Measurements from ENCODE around the gene CCDC102B. TPM values are rescaled to one million over a fixed set of nuclear protein-coding genes. Genes with fewer than 3 reads are reported as not detected.
A peak's percentile ranks its signal among the peaks of the same experiment; 100 is the strongest.
"Not testable (repeated sequence)": the region's sequence is repeated elsewhere in the genome, so short reads cannot be mapped to it uniquely, and the experiment has no call there.

Gene CCDC102B
- total RNA-seq, 1 experiment from 2014 or later, result 1.3 TPM

DNA sequence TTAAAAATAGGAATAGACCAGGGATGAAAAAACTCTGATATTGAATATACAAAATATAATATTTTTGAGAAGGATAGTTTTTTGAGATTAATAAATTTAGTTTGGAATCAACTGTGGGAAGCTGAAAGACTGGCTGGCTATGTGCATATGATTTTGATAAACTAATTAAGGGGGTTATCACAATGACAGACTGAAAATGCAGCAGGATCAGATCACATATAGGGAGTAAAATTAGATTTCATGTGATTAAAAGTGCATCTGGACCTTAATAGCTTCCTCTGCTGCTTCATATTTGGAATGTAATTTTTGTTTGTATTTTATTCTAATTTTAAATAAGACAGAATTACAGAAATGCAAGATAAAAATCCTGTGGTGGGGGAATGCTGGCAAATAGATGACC, 111.7 kb downstream of the CCDC102B start:
- DNase-seq (ENCODE audit: low spot score), result no peak

DNA sequence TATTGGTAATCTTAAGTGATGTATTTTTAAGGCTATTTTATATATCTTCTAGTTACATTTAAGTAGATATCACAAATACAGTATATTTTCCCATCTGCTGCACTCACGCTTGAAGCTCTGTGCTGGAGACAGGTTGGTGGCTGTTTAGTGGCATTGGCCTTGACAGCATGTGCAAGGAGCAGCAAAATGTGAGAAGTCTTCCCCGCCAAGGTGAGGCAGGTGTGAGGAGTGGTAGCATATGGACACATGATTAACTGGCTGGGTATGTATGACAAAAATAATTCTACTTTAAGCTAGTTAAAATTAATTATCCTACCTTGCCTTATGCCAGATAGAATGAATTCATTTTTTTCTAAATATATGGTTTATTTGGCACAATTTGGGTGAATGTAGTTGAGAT, 117.2 kb downstream of the CCDC102B start:
- DNase-seq (ENCODE audit: low spot score), result no peak

DNA sequence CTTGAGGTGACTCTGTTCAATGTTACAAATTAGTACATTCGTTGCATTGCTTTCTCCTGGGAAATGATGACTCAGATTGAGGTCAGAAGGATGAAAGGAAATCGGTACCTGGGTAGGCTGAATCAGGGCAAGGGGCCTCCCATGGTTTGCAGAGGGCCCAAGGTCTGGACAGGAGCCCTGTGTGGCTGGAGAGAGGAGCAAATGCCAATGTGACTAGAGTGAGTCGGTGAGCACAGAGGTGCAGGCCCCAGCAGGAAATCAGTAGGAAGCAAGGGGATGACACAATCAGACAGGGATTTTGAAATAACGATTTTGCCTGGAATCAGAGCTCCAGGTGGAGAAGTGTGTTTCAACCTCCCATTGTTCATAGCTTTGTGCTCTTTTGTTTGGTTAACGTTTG, 118.9 kb downstream of the CCDC102B start:
- peak; percentile 43 for DNase-seq (ENCODE audit: low spot score)

DNA sequence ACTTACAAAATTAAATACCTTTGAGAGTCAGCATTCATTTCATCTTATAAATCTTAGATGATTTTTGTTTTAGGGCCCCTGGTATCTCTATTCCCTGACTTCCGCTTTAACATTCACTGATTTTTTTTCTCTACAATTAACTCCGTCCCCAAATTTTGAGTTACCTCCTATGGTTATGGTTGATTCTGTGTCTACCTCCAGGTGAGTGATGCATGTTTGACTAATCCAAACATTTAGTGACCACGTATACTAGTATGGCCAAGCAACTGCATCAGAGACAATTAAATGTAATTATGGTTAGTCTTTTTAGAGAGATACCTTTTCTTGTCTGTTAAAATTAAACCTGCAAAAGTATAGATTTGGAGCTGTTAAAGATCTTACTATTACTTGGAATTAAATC, 120.3 kb downstream of the CCDC102B start:
- no peak for DNase-seq (ENCODE audit: low spot score)

DNA sequence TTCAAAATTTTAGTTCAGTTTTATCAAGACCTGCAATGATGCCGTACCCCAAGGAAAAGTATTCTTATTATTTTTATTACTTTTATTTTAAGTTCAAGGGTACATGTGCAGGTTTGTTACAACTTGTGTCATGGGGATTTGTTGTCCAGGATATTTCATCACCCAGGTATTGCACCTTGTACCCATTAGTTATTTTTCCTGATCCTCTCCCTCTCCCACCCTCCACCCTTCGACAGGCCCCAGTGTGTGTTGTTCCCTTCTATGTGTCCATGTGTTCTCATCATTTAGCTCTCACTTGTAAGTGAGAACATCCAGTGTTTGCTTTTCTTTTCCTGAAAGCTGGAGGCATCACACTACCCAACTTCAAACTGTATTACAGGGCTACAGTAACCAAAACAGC, 122.0 kb downstream of the CCDC102B start:
- no peak for DNase-seq (ENCODE audit: low spot score)

DNA sequence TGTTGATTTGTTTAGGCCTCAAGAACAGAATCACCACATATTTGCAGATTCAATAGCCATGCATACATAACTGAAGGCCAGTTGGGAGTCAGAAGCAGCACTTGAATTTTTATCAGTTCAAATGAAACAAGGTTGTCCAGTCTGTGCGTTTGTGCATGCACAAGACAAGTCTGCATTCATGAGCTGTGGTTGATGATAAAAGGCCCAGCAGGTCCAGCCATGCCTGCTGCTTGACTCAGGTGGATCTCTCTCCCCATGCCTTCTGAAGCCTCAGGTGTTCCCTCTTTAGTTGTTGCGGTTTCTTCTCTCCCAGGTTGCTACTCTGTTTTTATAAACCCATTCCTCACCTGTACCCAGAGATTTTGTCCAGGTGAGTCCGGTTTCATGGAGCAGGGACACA, 124.5 kb downstream of the CCDC102B start:
- DNase-seq (ENCODE audit: low spot score), result no peak

DNA sequence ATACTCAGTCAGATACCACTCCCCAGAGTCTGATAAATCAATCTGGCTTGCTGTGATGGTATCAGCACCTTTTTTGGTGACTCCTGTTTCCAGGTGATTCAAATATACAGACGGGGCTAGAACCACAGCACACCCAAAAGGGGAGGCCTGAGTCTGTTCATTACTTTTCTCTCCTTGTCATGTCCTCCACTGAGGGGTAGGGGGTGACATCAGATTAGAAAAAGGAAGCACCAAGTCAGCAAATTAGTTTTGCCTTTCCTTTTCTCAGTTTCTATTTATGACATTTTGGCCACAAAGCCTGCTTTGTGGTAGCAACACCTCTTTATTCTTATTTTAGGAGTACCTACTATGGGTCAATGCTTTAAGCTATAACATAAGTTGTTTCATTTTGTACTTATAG, 127.4 kb downstream of the CCDC102B start:
- no peak for DNase-seq (ENCODE audit: low spot score)

DNA sequence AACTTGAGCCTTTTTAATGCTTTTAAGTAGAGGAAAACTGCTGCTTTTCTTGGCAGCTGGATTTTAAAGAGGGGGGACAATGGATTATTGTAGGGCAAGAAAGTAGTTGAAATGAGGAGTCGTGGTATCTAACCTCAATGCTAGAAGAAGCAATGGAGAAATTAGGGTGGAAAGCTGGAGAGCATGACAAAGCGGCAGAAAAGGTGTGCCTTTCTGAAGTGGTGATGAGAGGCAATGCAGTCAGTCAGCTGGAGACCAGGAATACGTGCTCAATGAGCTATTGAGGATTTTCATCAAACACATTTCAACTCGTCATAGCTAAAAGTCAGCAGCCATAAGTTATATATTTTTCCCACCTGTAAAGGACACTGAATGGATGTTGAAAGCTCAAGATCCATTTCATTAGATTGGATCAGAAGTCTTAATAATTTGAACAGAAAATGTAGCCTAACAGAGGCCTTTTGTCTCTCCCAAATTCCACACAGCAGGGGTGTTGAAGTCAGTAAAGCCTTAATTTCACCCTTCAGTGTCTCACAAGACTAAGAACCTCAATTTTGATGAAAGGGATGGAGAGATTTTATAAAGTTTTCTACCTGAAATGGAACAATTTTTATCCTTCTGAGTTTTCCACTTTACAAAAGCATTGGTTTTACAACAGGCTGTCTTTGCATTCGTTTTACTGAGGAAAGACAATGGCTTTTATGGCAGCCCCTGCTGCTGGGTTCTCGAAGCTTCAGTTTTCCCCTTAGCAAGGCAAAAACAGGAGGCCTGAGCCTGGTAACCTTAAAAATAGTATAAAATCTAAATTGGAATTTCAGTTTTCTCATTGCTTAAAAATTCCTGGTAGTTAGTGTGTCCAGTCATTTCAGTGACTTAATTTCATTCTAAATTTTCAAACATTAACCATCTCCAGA, 131.1 kb downstream of the CCDC102B start:
- no peak for DNase-seq (ENCODE audit: low spot score)

DNA sequence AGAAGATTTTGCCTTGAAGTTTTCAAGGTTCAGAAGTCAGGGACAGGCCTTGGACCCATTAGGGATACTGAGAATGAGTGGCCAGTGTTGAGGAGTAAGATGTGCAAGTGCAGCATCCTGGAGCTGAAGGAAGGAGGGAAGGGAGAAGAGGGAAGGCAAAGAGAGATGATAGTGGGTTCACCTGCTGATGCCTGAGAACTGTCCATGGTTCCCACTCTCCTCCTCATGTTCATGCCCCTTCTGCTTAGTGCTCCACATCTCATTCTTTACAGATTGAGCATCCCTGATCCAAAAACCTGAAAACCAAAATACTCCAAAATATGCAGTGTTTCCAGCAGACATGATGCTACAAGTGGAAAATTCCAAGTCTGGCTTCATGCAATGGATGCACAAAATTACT, 137.8 kb downstream of the CCDC102B start:
- no peak for DNase-seq (ENCODE audit: low spot score)

DNA sequence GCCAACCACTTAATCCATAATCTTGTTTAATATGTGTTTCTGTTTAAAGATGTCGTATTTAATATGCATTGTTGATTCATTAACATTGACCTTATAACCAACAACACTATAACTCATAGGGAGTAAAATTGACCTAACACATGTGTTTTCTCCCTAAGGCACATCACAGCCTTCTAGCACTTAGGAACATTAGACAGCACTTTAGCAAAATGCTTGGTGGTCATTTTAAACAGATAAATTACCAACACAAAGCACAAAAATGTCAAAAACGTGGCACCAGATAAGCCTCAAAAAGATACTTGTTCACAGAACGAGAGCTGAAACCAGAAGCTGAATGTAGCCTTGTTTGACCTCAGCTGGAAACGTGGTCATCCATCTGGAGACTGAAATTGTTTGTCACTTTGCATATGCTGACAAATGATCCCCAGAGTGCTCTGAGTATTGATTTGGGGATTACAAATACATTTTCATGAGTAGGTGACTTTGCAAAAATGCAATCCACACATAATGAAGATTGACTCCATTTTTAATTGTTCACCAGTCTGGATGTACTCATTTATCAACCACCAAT, 139.2 kb downstream of the CCDC102B start:
- no peak for DNase-seq (ENCODE audit: low spot score)

DNA sequence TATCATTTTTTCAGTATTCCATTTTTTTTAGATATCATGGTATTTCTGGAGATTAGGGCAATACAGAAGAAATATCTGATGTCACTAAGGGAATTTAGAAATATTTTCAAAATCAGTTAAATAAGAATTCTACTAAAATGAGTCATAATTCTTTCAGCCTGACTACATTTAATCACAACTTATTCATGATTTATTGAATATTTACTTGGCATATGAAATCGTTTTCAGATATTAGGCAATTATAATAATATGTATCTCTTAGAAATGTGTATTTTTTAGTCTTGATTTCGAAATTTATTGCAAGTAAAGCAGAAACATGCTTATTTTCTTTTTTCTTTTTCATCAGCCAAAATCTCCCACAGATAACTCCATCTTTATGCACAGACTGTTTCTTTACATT, 142.2 kb downstream of the CCDC102B start:
- no peak for DNase-seq (ENCODE audit: low spot score)

DNA sequence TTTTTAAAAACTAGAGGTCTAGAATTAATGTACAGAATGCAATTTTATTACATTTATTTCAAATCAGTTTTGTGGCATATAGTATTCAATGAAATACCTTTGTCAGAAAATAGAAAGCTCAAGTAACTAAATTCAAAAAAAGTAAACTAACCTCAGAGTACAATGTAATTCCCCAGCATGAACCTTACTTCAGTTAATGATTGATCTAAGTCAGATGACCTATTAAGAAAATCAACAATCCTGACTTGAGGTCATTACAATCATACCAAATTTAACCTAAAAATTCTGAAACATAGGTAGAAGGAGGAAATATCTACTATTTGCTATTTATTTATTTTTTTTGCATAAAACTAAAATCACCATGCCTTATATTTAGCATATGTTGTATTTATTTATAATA, 142.9 kb downstream of the CCDC102B start:
- no peak for DNase-seq (ENCODE audit: low spot score)

DNA sequence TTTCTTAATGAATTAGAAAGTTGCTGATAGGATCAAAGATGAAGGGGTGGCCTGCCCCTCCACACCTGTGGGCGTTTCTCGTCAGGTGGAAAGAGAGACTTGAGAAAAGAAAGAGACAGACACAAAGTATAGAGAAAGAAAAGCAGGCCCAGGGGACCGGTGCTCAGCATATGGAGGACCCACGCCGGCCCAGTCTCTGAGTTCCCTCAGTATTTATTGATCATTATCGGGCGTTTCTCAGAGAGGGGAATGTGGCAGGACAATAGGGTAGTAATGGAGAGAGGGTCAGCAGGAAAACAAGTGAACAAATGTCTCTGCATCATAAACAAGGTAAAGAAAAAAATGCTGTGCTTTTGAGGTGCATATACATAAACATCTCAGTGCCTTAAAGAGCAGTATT, 144.3 kb downstream of the CCDC102B start:
- no peak for DNase-seq (ENCODE audit: low spot score)

DNA sequence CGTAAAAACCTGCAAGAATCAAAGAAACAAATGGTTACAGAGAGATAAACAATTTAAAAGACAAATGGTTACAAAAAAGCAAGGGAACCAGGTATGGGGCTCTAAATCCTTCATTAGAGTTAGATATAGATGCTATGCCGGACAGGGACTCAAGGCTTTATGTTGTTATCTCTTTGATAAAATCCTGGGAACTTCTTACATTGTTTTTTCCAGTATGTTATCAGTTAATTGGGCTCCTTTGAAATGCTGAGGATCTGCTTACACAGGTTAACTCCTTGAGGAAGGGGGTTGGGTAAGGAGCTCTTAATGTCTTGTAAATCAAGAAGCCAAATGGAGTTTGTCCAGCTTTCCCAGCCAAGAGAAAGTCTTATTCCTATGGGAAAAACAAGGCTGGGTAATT, 146.0 kb downstream of the CCDC102B start:
- DNase-seq (ENCODE audit: low spot score), result not testable (repeated sequence)

DNA sequence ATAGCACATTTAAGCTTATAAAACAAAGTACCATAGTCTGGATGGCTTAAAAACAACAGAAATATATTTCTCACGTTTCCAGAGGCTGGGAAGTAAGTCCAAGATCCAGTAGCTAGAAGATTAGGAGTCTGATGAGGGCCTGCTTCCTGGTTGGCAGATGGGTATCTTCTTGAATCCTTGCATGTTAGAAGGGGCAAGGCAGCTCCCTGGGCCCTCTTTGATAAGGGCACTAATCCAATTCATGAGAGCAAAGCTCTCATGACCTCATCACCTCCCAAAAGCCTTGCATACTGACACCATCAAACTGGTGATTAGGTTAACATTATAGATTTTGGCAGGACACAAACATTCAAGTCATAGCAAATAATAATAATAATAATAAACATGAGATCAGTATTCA, 146.4 kb downstream of the CCDC102B start:
- no peak for DNase-seq (ENCODE audit: low spot score)

DNA sequence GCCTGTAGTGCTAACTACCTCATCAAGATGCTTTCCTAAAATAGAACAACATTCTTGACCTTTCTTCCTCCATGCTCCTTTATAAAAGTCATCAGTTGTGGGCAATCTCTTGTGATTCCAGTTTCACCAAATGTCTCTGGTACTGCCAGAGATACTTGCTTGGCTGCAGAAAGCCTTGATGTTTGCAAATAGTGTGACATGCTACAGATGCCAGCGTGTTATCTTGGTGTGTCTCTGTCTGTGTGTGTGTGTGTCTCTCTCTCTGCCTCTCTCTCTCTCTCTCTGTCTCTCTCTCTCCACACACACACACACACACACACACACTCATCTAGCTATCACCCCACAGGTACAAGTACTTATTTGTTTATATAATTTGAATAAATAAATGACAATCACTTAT, 146.9 kb downstream of the CCDC102B start:
- DNase-seq (ENCODE audit: low spot score), result no peak

DNA sequence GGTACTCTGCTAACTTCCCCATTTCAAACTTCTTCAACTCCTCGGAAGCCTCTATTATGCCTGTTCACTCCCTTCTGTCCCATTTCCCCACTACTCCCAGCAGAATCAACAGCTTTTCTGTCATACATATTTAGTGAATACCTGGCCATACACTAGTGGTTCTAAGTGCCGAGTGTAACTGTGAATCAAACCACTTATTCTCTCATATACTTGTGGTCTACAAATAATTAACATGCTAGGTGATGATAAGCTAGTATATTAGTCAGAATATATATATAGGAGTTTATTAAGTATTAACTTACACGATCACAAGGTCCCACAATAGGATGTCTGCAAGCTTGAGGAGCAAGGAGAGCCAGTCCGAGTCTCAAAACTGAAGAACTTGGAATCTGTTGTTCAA, 150.7 kb downstream of the CCDC102B start:
- no peak for DNase-seq (ENCODE audit: low spot score)

DNA sequence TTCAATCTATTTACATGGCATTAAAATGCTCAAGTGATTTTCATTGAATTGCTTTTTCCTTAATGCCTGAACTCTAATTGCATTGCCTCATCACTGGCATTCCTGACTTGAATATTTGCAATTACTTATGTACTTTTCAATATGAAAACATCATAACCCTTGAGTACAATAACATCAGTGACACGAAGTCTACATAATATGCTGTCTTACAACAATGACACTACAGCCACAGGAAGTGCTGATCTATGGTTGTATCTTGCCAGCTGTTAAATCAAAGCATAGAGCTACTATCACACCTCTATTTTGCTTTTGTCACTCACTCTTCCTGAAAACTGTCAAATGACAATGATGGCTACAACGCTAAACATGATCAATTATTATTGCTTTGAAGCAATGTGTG, 156.9 kb downstream of the CCDC102B start:
- no peak for DNase-seq (ENCODE audit: low spot score)

DNA sequence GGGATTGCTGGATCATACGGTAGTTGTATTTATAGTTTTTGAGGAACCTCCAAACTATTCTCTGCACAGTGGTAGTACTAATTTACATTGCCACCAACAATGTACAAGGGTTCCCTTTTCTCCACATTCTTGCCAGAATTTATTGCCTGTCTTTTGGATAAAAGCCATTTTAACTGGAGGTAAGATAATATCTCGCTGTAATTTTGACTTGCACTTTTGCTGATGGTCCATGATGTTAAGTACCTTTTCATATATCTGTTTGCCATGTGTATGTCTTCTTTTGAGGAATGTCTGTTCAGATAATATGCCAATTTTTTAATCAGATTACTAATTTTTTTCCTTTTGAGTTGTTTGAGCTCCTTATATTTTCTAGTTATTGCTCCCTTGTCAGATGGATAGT, 158.8 kb downstream of the CCDC102B start:
- no peak for DNase-seq (ENCODE audit: low spot score)

DNA sequence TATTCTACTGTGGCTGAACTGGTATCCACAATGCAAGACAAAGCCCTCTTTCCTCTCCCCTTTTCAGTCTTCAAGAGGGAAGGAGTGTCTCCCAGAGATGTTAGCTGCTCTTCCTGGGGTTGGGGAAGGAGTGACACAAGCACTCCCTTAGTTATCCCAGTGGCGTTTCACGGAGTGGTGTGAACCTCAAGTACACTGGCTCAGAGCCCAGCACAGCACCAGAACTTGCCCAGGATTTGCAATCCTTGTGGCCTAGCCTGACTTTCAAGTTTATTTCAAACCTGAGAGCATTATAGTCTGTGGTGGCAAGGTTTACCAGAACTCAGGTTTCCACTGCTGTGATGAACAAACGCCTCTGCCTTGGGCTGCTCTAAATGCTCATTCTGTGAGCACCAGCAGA, 162.5 kb downstream of the CCDC102B start:
- no peak for DNase-seq (ENCODE audit: low spot score)

DNA sequence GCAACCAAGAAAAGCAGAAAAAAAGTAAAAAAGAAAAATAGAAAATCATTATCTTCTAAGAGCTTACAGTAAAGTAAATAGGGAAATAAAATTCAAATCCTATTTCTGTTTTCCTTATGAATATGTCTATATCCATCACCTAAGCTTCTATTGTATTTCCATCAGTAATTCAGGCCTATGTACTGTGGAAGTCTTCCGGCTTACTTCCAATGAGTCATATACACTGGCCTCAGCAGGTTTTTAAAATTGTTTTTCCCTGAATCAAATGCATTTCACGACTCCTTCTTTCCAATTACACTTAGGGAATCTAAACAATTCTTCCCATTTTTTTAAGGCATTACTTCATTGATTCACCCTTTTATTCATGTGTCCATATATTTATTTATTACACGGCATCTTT, 164.7 kb downstream of the CCDC102B start:
- no peak for DNase-seq (ENCODE audit: low spot score)

DNA sequence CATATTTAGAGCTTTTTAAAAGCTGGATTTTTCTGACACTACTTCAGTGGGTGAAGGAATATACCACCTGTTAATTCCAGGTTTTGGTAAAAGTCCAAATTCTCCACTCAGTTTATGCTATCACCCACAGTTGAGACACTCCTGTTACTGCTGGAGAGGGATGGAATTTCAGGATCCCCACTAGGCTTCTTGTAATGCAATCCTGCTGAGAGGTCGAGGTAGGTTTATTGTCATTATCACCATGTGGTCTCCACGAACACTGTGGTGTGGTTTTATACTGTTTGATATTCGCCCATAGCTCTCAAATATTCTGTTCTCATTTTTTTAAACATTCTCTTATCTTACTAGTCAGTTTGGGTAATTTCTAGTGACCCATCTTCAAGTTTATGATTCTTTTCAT, 167.9 kb downstream of the CCDC102B start:
- no peak for DNase-seq (ENCODE audit: low spot score)

DNA sequence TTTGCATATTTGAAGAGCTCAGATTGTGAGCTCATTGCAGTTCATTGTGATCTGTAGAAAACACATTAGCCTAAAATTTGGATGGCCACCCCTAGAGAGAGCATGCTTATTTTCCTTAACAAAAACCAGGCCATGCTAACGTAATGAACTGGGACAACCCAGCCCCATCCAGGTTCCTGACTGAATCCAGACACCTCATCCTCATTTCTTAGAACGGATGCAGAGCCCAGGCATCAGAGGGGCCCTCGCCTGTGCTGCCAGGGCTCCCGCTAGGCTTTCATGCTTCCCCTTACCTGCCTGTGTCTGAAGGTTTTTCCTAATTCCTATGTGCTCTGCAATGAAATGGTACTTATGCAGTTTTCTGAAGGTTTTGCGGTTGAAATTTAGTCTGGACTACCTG, 171.1 kb downstream of the CCDC102B start:
- DNase-seq (ENCODE audit: low spot score), result no peak

DNA sequence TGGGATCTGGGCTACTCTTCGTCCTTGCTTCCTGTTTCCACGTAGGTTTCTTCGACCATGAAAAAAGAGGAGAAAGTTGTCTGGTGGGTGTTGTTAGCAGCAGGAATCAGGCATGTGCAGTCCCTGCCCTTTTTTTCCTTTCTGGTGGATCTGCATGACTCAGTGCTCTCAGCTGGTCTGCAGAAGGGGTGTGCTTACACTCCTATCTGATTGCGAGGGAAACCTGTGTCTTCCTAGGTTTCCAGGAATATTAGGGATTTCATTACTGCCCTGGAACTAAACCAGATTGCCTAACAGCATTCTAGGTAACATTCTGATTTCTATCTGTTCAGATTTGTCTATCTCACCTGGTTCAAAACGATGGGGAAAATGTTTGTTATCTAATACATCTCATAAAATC, 174.3 kb downstream of the CCDC102B start:
- no peak for DNase-seq (ENCODE audit: low spot score)

Data from A172 (cell line).